NCI-H2171 (cell line): ENCODE measurements around the gene DNMT3A.

ENCODE experiments used
- DNase-seq: peaks from one replicate; lab custom pipeline; 2025; lab: John Stamatoyannopoulos, UW

The DNMT3A gene

GRCh38 chr2:25304826-25305596 lies 36.7 kb downstream of the DNMT3A start:
- no peak for DNase-seq

GRCh38 chr2:25304321-25304720 lies 37.4 kb downstream of the DNMT3A start:
- no peak for DNase-seq

GRCh38 chr2:25303633-25304236 lies 38.0 kb downstream of the DNMT3A start:
- peak; percentile 95 for DNase-seq

- DNase-seq = no peak
Observed at GRCh38 chr2:25302758-25303375, 38.9 kb downstream of the DNMT3A start.

GRCh38 chr2:25301453-25302352 lies 40.0 kb downstream of the DNMT3A start:
- DNase-seq = peak; percentile 20

- no peak for DNase-seq
Observed at GRCh38 chr2:25300001-25300400, 41.7 kb downstream of the DNMT3A start.

GRCh38 chr2:25298776-25299431 lies 42.8 kb downstream of the DNMT3A start:
- DNase-seq = no peak

GRCh38 chr2:25297738-25298137 lies 44.0 kb downstream of the DNMT3A start:
- DNase-seq = no peak

GRCh38 chr2:25295621-25296020 lies 46.1 kb downstream of the DNMT3A start:
- DNase-seq = no peak

GRCh38 chr2:25294573-25295462 lies 46.9 kb downstream of the DNMT3A start:
- no peak for DNase-seq

- no peak for DNase-seq
Observed at GRCh38 chr2:25293958-25294562, 47.7 kb downstream of the DNMT3A start.

- DNase-seq = no peak
Observed at GRCh38 chr2:25293145-25293544, 48.6 kb downstream of the DNMT3A start.

GRCh38 chr2:25292408-25292807 lies 49.3 kb downstream of the DNMT3A start:
- DNase-seq = no peak

- DNase-seq = no peak
Observed at GRCh38 chr2:25290811-25291495, 50.8 kb downstream of the DNMT3A start.

- DNase-seq = no peak
Observed at GRCh38 chr2:25286723-25287483, 54.8 kb downstream of the DNMT3A start.

- DNase-seq = no peak
Observed at GRCh38 chr2:25286025-25286400, 55.7 kb downstream of the DNMT3A start.

- peak; percentile 38 for DNase-seq
Observed at GRCh38 chr2:25285265-25286024, 56.3 kb downstream of the DNMT3A start.

- DNase-seq = no peak
Observed at GRCh38 chr2:25284756-25285155, 57.0 kb downstream of the DNMT3A start.
